Activated naive CD8-positive, alpha-beta T cell (primary cell): ENCODE results near the gene WAPL.

Experiments used
- H3K27ac Mint-ChIP-seq: one replicate; pipeline ENCODE4 v1.8.0; 2021; ENCODE audit warnings: mixed read lengths
- H3K27me3 Mint-ChIP-seq: one replicate; pipeline ENCODE4 v1.8.0; 2021; ENCODE audit warnings: mixed read lengths
- H3K36me3 Mint-ChIP-seq: one replicate; pipeline ENCODE4 v1.8.0; 2021; ENCODE audit warnings: mixed read lengths
- H3K4me1 Mint-ChIP-seq: one replicate; pipeline ENCODE4 v1.8.0; 2021; ENCODE audit warnings: low read depth, mixed read lengths
- H3K4me3 Mint-ChIP-seq: one replicate; pipeline ENCODE4 v1.8.0; 2021; ENCODE audit warnings: mild to moderate bottlenecking, mixed read lengths
- H3K9me3 Mint-ChIP-seq: one replicate; pipeline ENCODE4 v1.8.0; 2021; ENCODE audit warnings: low read depth, mixed read lengths

WAPL gene

GRCh38 chr10:86419101-86419500, 102.5 kb downstream of the WAPL start:
- Mint-ChIP-seq H3K27me3 (no peaks in the 10 kb centered on the region), H3K4me3 (no peak overlapping the region), H3K36me3 (peaks cover 4% of the 10 kb centered on the region), H3K9me3 (no peaks in the 10 kb centered on the region), H3K27ac (peak overlapping the region; percentile 77), H3K4me1 (peaks cover 22% of the 10 kb centered on the region)

- no peak overlapping the region for H3K27ac Mint-ChIP-seq
- peaks cover 54% of the 10 kb centered on the region for H3K4me1 Mint-ChIP-seq
- peaks cover 6% of the 10 kb centered on the region for H3K36me3 Mint-ChIP-seq
- H3K9me3 Mint-ChIP-seq: peaks cover 6% of the 10 kb centered on the region
- no peak overlapping the region for H3K4me3 Mint-ChIP-seq
- no peaks in the 10 kb centered on the region for H3K27me3 Mint-ChIP-seq
Measured at GRCh38 chr10:86415583-86415982, 106.0 kb downstream of the WAPL start.

- H3K27me3 Mint-ChIP-seq: no peaks in the 10 kb centered on the region
- H3K4me1 Mint-ChIP-seq: peaks cover 59% of the 10 kb centered on the region
- peaks cover 2% of the 10 kb centered on the region for H3K36me3 Mint-ChIP-seq
- H3K27ac Mint-ChIP-seq: peak overlapping the region; percentile 66
- H3K4me3 Mint-ChIP-seq: peak overlapping the region; percentile 27
- peaks cover 6% of the 10 kb centered on the region for H3K9me3 Mint-ChIP-seq
Measured at GRCh38 chr10:86415116-86415515, 106.5 kb downstream of the WAPL start.

- Mint-ChIP-seq H3K9me3 (peaks cover 6% of the 10 kb centered on the region), H3K36me3 (peaks cover 2% of the 10 kb centered on the region), H3K4me1 (peaks cover 51% of the 10 kb centered on the region), H3K27ac (peak overlapping the region; percentile 96), H3K4me3 (peak overlapping the region; percentile 76), H3K27me3 (no peaks in the 10 kb centered on the region)
Measured at GRCh38 chr10:86413046-86413728, 108.4 kb downstream of the WAPL start.

GRCh38 chr10:86411852-86412560, 109.6 kb downstream of the WAPL start:
- Mint-ChIP-seq H3K4me3 (peak overlapping the region; percentile 76), H3K4me1 (peaks cover 50% of the 10 kb centered on the region), H3K27me3 (no peaks in the 10 kb centered on the region), H3K36me3 (peaks cover 2% of the 10 kb centered on the region), H3K9me3 (peaks cover 6% of the 10 kb centered on the region), H3K27ac (peak overlapping the region; percentile 96)

GRCh38 chr10:86411281-86411841, 110.2 kb downstream of the WAPL start:
- H3K36me3 Mint-ChIP-seq: peaks cover 2% of the 10 kb centered on the region
- peaks cover 6% of the 10 kb centered on the region for H3K9me3 Mint-ChIP-seq
- peak overlapping the region; percentile 96 for H3K27ac Mint-ChIP-seq
- H3K27me3 Mint-ChIP-seq: no peaks in the 10 kb centered on the region
- peaks cover 50% of the 10 kb centered on the region for H3K4me1 Mint-ChIP-seq
- peak overlapping the region; percentile 76 for H3K4me3 Mint-ChIP-seq

- Mint-ChIP-seq H3K4me3 (peak overlapping the region; percentile 22), H3K36me3 (peaks cover 2% of the 10 kb centered on the region), H3K4me1 (peaks cover 48% of the 10 kb centered on the region), H3K27me3 (no peaks in the 10 kb centered on the region), H3K9me3 (peaks cover 6% of the 10 kb centered on the region), H3K27ac (peak overlapping the region; percentile 96)
Measured at GRCh38 chr10:86410542-86411124, 111.0 kb downstream of the WAPL start.

- no peak overlapping the region for H3K27ac Mint-ChIP-seq
- H3K36me3 Mint-ChIP-seq: peaks cover 2% of the 10 kb centered on the region
- H3K4me3 Mint-ChIP-seq: no peak overlapping the region
- peaks cover 40% of the 10 kb centered on the region for H3K4me1 Mint-ChIP-seq
- H3K9me3 Mint-ChIP-seq: peaks cover 6% of the 10 kb centered on the region
- no peaks in the 10 kb centered on the region for H3K27me3 Mint-ChIP-seq
Measured at GRCh38 chr10:86409183-86409582, 112.4 kb downstream of the WAPL start.

- Mint-ChIP-seq H3K4me1 (peaks cover 24% of the 10 kb centered on the region), H3K27me3 (no peaks in the 10 kb centered on the region), H3K27ac (no peak overlapping the region), H3K36me3 (no peaks in the 10 kb centered on the region), H3K9me3 (no peaks in the 10 kb centered on the region), H3K4me3 (peak overlapping the region; percentile 49)
Measured at GRCh38 chr10:86403183-86403797, 118.3 kb downstream of the WAPL start.

GRCh38 chr10:86402283-86402941, 119.2 kb downstream of the WAPL start:
- Mint-ChIP-seq H3K27me3 (no peaks in the 10 kb centered on the region), H3K36me3 (no peaks in the 10 kb centered on the region), H3K27ac (peak overlapping the region; percentile 51), H3K4me3 (peak overlapping the region; percentile 74), H3K9me3 (no peaks in the 10 kb centered on the region), H3K4me1 (peaks cover 24% of the 10 kb centered on the region)

GRCh38 chr10:86401588-86402282, 119.9 kb downstream of the WAPL start:
- Mint-ChIP-seq H3K4me1 (peaks cover 24% of the 10 kb centered on the region), H3K4me3 (peak overlapping the region; percentile 74), H3K9me3 (no peaks in the 10 kb centered on the region), H3K36me3 (no peaks in the 10 kb centered on the region), H3K27me3 (no peaks in the 10 kb centered on the region), H3K27ac (peak overlapping the region; percentile 51)

GRCh38 chr10:86400705-86401587, 120.6 kb downstream of the WAPL start:
- Mint-ChIP-seq H3K27me3 (no peaks in the 10 kb centered on the region), H3K9me3 (no peaks in the 10 kb centered on the region), H3K27ac (peak overlapping the region; percentile 58), H3K36me3 (no peaks in the 10 kb centered on the region), H3K4me1 (peaks cover 24% of the 10 kb centered on the region), H3K4me3 (peak overlapping the region; percentile 83)
